AG04449 (cell line): ENCODE data around the gene TBC1D1.
A peak's percentile ranks its signal among the peaks of the same experiment; 100 is the strongest.

ENCODE experiments used
- CTCF ChIA-PET: fragments of 350-600 bp; formaldehyde crosslinking; extraction: SDS; loops from one replicate; lab custom pipeline; 2021; ENCODE audit warnings: antibody characterized with exemption; lab: Yijun Ruan, JAX
- POLR2A ChIA-PET: fragments of 400-600, 350-600 bp; formaldehyde crosslinking; extraction: SDS; loops from one replicate; lab custom pipeline; 2020; ENCODE audit warnings: antibody characterized with exemption, inconsistent platforms; lab: Yijun Ruan, JAX
- DNase-seq: peaks from one replicate; pipeline ENCODE4 v3.0.0-alpha.2; 2010; ENCODE audit warnings: low read depth, low spot score
- H3K4me3 ChIP-seq: 2 replicates; pipeline ENCODE4 v1.5.1; 2011; ENCODE audit warnings: low read depth, mild to moderate bottlenecking, control low read depth, low read length
- TF ChIP-seq, protein P1 (sequence below): IDR thresholded peaks from one replicate; pipeline ENCODE4 v1.5.1; 2011; ENCODE audit warnings: mild to moderate bottlenecking, moderate library complexity, low read length, control low read depth, inconsistent platforms; ENCODE audit not compliant: insufficient read depth; ENCODE audit errors: missing control alignments

Gene TBC1D1

GRCh38 chr4:38154681-38155588 lies 264.1 kb downstream of the TBC1D1 start:
- H3K4me3 ChIP-seq = no peak overlapping the region
- TF ChIP-seq, protein P1, sequence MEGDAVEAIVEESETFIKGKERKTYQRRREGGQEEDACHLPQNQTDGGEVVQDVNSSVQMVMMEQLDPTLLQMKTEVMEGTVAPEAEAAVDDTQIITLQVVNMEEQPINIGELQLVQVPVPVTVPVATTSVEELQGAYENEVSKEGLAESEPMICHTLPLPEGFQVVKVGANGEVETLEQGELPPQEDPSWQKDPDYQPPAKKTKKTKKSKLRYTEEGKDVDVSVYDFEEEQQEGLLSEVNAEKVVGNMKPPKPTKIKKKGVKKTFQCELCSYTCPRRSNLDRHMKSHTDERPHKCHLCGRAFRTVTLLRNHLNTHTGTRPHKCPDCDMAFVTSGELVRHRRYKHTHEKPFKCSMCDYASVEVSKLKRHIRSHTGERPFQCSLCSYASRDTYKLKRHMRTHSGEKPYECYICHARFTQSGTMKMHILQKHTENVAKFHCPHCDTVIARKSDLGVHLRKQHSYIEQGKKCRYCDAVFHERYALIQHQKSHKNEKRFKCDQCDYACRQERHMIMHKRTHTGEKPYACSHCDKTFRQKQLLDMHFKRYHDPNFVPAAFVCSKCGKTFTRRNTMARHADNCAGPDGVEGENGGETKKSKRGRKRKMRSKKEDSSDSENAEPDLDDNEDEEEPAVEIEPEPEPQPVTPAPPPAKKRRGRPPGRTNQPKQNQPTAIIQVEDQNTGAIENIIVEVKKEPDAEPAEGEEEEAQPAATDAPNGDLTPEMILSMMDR = no peak
- POLR2A ChIA-PET = no interaction called here
- no peak for DNase-seq
- CTCF ChIA-PET = interaction anchor here (0.6 to 1.2 kb wide), 2 partner anchors 25 to 89 kb away, joined by 3 to 5 read pairs; no protein-coding TSS in a partner anchor

DNA sequence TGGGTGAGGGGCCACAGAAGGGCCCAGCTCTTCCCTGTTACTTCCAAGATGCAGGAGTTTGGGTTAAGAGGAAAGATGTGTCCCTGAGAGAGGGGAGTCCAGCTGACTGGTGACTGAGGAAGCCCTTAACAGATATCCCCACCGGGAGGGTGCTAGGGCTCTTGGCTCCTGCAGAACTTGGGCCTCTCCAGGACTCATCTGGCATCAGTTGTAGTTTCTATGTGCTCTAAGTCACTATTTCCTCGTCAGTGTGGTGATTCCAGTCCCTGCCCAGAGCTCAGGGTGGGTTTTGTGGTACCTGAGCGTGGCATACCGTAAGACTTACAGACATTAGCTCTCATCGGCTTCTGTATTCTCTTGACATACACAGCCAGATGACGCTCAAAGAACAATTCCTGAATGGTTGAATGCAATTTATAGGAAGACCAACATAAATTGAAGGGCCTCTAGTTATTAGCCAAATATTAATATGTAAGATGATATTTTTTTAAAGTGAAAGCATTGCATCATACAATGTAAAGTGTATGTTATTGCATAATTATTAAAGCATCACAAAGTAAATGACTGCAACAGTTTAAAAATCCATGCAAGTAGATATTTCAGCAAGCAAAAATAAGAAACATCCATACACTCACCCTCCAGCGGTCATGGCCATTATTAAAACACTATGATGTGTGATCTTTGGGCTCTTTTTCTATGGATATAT lies 264.9 kb downstream of the TBC1D1 start:
- TF ChIP-seq, protein P1 = no peak
- DNase-seq = no peak
- ChIA-PET POLR2A (no interaction called here), CTCF (interaction anchor here (0.6 to 1.2 kb wide), 2 partner anchors 24 to 89 kb away, joined by 3 to 5 read pairs; no protein-coding TSS in a partner anchor)
- H3K4me3 ChIP-seq = no peak overlapping the region

DNA sequence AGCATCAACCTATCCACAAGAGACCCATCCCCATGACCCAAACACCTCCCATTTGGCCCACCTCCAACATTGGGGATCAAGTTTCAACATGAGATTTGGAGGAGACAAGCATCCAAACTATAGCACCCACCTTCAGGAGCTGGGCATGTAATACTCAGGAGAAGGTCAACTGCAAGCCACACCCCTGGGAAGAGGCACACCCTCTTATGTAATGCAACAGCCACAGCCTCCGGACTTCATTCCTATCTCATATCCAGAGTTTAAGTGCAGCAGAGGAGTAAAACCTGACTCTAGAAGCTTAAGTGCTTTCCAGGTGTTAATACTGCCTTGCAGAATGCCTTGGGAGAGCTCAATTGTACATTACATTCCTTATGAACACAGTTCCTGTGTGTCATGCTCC lies 266.7 kb downstream of the TBC1D1 start:
- H3K4me3 ChIP-seq = no peak overlapping the region
- TF ChIP-seq, protein P1 = no peak
- no peak for DNase-seq
- POLR2A ChIA-PET = no interaction called here
- CTCF ChIA-PET = interaction anchor here (1.1 kb wide), 1 partner anchor 703 kb away, joined by 3 read pairs; no protein-coding TSS in a partner anchor

GRCh38 chr4:38160487-38161207 lies 269.8 kb downstream of the TBC1D1 start:
- no peak overlapping the region for H3K4me3 ChIP-seq
- CTCF ChIA-PET = interaction anchor here (1.1 to 3.3 kb wide), 7 partner anchors 10 to 570 kb away, joined by 3 to 21 read pairs (median 5); no protein-coding TSS in a partner anchor
- peak; percentile 95 for DNase-seq
- TF ChIP-seq, protein P1 = no peak
- POLR2A ChIA-PET = interaction anchor here (0.7 to 1.2 kb wide), 5 partner anchors 8 to 269 kb away, joined by 3 to 4 read pairs (median 3); no protein-coding TSS in a partner anchor

GRCh38 chr4:38161208-38162113 lies 270.6 kb downstream of the TBC1D1 start:
- POLR2A ChIA-PET = interaction anchor here (0.5 to 1.1 kb wide), 4 partner anchors 9 to 504 kb away, joined by 3 to 4 read pairs (median 3); no protein-coding TSS in a partner anchor
- CTCF ChIA-PET = interaction anchor here (1.1 to 3.3 kb wide), 9 partner anchors 9 to 570 kb away, joined by 3 to 21 read pairs (median 5); no protein-coding TSS in a partner anchor
- TF ChIP-seq, protein P1 = no peak
- no peak for DNase-seq
- no peak overlapping the region for H3K4me3 ChIP-seq
